ENCODE results near the gene TMEM248.
"Not testable (repeated sequence)": the region's sequence is repeated elsewhere in the genome, so short reads cannot be mapped to it uniquely, and the experiment has no call there.

Gene TMEM248

GRCh38 chr7:66960192-66960591 lies 39.2 kb downstream of the TMEM248 start:
- Histone ChIP-seq H3K4me1 (ENCODE audit: control insufficient read depth, insufficient read depth, low read length) (peaks cover 11% of the 10 kb centered on the region), H3K9ac (ENCODE audit: low read length) (no peak overlapping the region), H3K4me3 (ENCODE audit: low read length) (no peak overlapping the region), H3K9me3 (ENCODE audit: control insufficient read depth, low read length) (no peaks in the 10 kb centered on the region), H3K36me3 (ENCODE audit: control insufficient read depth, insufficient read depth, low read length) (peaks cover 2% of the 10 kb centered on the region), H3K27me3 (ENCODE audit: control insufficient read depth, insufficient read depth, low read length) (no peaks in the 10 kb centered on the region)

GRCh38 chr7:66961096-66961495 lies 40.1 kb downstream of the TMEM248 start:
- Histone ChIP-seq H3K9me3 (ENCODE audit: control insufficient read depth, low read length) (no peaks in the 10 kb centered on the region), H3K9ac (ENCODE audit: low read length) (no peak overlapping the region), H3K36me3 (ENCODE audit: control insufficient read depth, insufficient read depth, low read length) (no peaks in the 10 kb centered on the region)

GRCh38 chr7:66964411-66964810 lies 43.4 kb downstream of the TMEM248 start:
- Histone ChIP-seq H3K36me3 (ENCODE audit: control insufficient read depth, insufficient read depth, low read length) (no peaks in the 10 kb centered on the region), H3K4me3 (ENCODE audit: low read length) (no peak overlapping the region), H3K27me3 (ENCODE audit: control insufficient read depth, insufficient read depth, low read length) (no peaks in the 10 kb centered on the region), H3K4me1 (ENCODE audit: control insufficient read depth, insufficient read depth, low read length) (peaks cover 4% of the 10 kb centered on the region), H3K9me3 (ENCODE audit: control insufficient read depth, low read length) (no peaks in the 10 kb centered on the region), H3K9ac (ENCODE audit: low read length) (no peak overlapping the region)

More at GRCh38 chr7:66961096-66961495, 40.1 kb downstream of the TMEM248 start:
- Histone ChIP-seq H3K4me1 (ENCODE audit: control insufficient read depth, insufficient read depth, low read length) (peaks cover 11% of the 10 kb centered on the region), H3K27me3 (ENCODE audit: control insufficient read depth, insufficient read depth, low read length) (no peaks in the 10 kb centered on the region), H3K4me3 (ENCODE audit: low read length) (no peak overlapping the region)

GRCh38 chr7:66967029-66967428 lies 46.0 kb downstream of the TMEM248 start:
- Histone ChIP-seq H3K36me3 (ENCODE audit: control insufficient read depth, insufficient read depth, low read length) (no peaks in the 10 kb centered on the region), H3K27me3 (ENCODE audit: control insufficient read depth, insufficient read depth, low read length) (no peaks in the 10 kb centered on the region), H3K4me3 (ENCODE audit: low read length) (no peak overlapping the region), H3K9ac (ENCODE audit: low read length) (no peak overlapping the region), H3K9me3 (ENCODE audit: control insufficient read depth, low read length) (no peaks in the 10 kb centered on the region), H3K4me1 (ENCODE audit: control insufficient read depth, insufficient read depth, low read length) (peaks cover 19% of the 10 kb centered on the region)

GRCh38 chr7:66969001-66969400 lies 48.0 kb downstream of the TMEM248 start:
- peaks cover 26% of the 10 kb centered on the region for H3K4me1 ChIP-seq (ENCODE audit: control insufficient read depth, insufficient read depth, low read length)
- not testable (repeated sequence) for H3K27me3 ChIP-seq (ENCODE audit: control insufficient read depth, insufficient read depth, low read length); H3K4me3 ChIP-seq (ENCODE audit: low read length); H3K9me3 ChIP-seq (ENCODE audit: control insufficient read depth, low read length); H3K9ac ChIP-seq (ENCODE audit: low read length); H3K36me3 ChIP-seq (ENCODE audit: control insufficient read depth, insufficient read depth, low read length)

GRCh38 chr7:66970310-66970709 lies 49.3 kb downstream of the TMEM248 start:
- Histone ChIP-seq H3K27me3 (ENCODE audit: control insufficient read depth, insufficient read depth, low read length) (no peaks in the 10 kb centered on the region), H3K4me3 (ENCODE audit: low read length) (no peak overlapping the region), H3K4me1 (ENCODE audit: control insufficient read depth, insufficient read depth, low read length) (peaks cover 26% of the 10 kb centered on the region), H3K9ac (ENCODE audit: low read length) (no peak overlapping the region), H3K9me3 (ENCODE audit: control insufficient read depth, low read length) (no peaks in the 10 kb centered on the region), H3K36me3 (ENCODE audit: control insufficient read depth, insufficient read depth, low read length) (no peaks in the 10 kb centered on the region)

GRCh38 chr7:66974986-66975590 lies 54.1 kb downstream of the TMEM248 start:
- Histone ChIP-seq H3K9ac (ENCODE audit: low read length) (no peak overlapping the region), H3K4me1 (ENCODE audit: control insufficient read depth, insufficient read depth, low read length) (peaks cover 16% of the 10 kb centered on the region), H3K36me3 (ENCODE audit: control insufficient read depth, insufficient read depth, low read length) (no peaks in the 10 kb centered on the region), H3K9me3 (ENCODE audit: control insufficient read depth, low read length) (no peaks in the 10 kb centered on the region), H3K4me3 (ENCODE audit: low read length) (no peak overlapping the region), H3K27me3 (ENCODE audit: control insufficient read depth, insufficient read depth, low read length) (no peaks in the 10 kb centered on the region)

GRCh38 chr7:66978312-66978711 lies 57.3 kb downstream of the TMEM248 start:
- not testable (repeated sequence) for H3K27me3 ChIP-seq (ENCODE audit: control insufficient read depth, insufficient read depth, low read length); H3K4me1 ChIP-seq (ENCODE audit: control insufficient read depth, insufficient read depth, low read length); H3K4me3 ChIP-seq (ENCODE audit: low read length); H3K9ac ChIP-seq (ENCODE audit: low read length); H3K36me3 ChIP-seq (ENCODE audit: control insufficient read depth, insufficient read depth, low read length); H3K9me3 ChIP-seq (ENCODE audit: control insufficient read depth, low read length)

- H3K27me3 ChIP-seq (ENCODE audit: control insufficient read depth, insufficient read depth, low read length); H3K9me3 ChIP-seq (ENCODE audit: control insufficient read depth, low read length); H3K4me3 ChIP-seq (ENCODE audit: low read length); H3K4me1 ChIP-seq (ENCODE audit: control insufficient read depth, insufficient read depth, low read length); H3K9ac ChIP-seq (ENCODE audit: low read length); H3K36me3 ChIP-seq (ENCODE audit: control insufficient read depth, insufficient read depth, low read length): not testable (repeated sequence)
These were observed 58.0 kb downstream of the TMEM248 start for GRCh38 chr7:66979013-66979412.

GRCh38 chr7:66980336-66980735 lies 59.3 kb downstream of the TMEM248 start:
- not testable (repeated sequence) for H3K4me1 ChIP-seq (ENCODE audit: control insufficient read depth, insufficient read depth, low read length); H3K9ac ChIP-seq (ENCODE audit: low read length); H3K9me3 ChIP-seq (ENCODE audit: control insufficient read depth, low read length); H3K27me3 ChIP-seq (ENCODE audit: control insufficient read depth, insufficient read depth, low read length); H3K4me3 ChIP-seq (ENCODE audit: low read length); H3K36me3 ChIP-seq (ENCODE audit: control insufficient read depth, insufficient read depth, low read length)

GRCh38 chr7:66989552-66989951 lies 68.5 kb downstream of the TMEM248 start:
- not testable (repeated sequence) for H3K9ac ChIP-seq (ENCODE audit: low read length); H3K27me3 ChIP-seq (ENCODE audit: control insufficient read depth, insufficient read depth, low read length); H3K4me3 ChIP-seq (ENCODE audit: low read length); H3K4me1 ChIP-seq (ENCODE audit: control insufficient read depth, insufficient read depth, low read length); H3K36me3 ChIP-seq (ENCODE audit: control insufficient read depth, insufficient read depth, low read length); H3K9me3 ChIP-seq (ENCODE audit: control insufficient read depth, low read length)

GRCh38 chr7:66994051-66994450 lies 73.0 kb downstream of the TMEM248 start:
- peak overlapping the region; percentile 84 for H3K9ac ChIP-seq (ENCODE audit: low read length)

GRCh38 chr7:66994691-66995049 lies 73.6 kb downstream of the TMEM248 start:
- peak overlapping the region; percentile 63 for H3K4me3 ChIP-seq (ENCODE audit: low read length)
- H3K9ac ChIP-seq (ENCODE audit: low read length), result peak overlapping the region; percentile 84
- not testable (repeated sequence) for H3K9me3 ChIP-seq (ENCODE audit: control insufficient read depth, low read length); H3K36me3 ChIP-seq (ENCODE audit: control insufficient read depth, insufficient read depth, low read length); H3K27me3 ChIP-seq (ENCODE audit: control insufficient read depth, insufficient read depth, low read length); H3K4me1 ChIP-seq (ENCODE audit: control insufficient read depth, insufficient read depth, low read length)

More at GRCh38 chr7:66994051-66994450, 73.0 kb downstream of the TMEM248 start:
- not testable (repeated sequence) for H3K4me3 ChIP-seq (ENCODE audit: low read length); H3K27me3 ChIP-seq (ENCODE audit: control insufficient read depth, insufficient read depth, low read length); H3K36me3 ChIP-seq (ENCODE audit: control insufficient read depth, insufficient read depth, low read length); H3K4me1 ChIP-seq (ENCODE audit: control insufficient read depth, insufficient read depth, low read length); H3K9me3 ChIP-seq (ENCODE audit: control insufficient read depth, low read length)

Data from mucosa of stomach (tissue), 1 donor.